ENCODE data around the gene TRERF1.

DNA sequence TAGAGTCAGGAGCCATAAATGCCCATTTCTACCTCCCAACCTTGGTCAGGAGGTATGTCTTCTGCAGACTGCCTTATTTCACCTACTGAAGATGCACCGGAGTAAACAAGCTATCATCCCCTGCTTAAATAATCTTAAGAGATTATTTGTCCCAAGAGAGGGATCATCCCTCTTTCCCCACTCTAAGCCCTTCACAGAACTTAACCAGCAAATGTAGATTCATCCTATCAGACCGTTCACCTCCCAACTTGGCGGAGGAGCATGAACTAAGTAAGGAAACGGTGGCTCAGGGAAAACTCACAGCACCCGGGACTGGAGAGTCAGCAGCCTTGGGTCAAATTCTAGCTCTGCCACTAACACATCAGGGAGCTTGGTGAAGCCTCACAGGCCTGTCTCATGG is 115.3 kb downstream of the TRERF1 start:
- TF ChIP-seq, protein P1, sequence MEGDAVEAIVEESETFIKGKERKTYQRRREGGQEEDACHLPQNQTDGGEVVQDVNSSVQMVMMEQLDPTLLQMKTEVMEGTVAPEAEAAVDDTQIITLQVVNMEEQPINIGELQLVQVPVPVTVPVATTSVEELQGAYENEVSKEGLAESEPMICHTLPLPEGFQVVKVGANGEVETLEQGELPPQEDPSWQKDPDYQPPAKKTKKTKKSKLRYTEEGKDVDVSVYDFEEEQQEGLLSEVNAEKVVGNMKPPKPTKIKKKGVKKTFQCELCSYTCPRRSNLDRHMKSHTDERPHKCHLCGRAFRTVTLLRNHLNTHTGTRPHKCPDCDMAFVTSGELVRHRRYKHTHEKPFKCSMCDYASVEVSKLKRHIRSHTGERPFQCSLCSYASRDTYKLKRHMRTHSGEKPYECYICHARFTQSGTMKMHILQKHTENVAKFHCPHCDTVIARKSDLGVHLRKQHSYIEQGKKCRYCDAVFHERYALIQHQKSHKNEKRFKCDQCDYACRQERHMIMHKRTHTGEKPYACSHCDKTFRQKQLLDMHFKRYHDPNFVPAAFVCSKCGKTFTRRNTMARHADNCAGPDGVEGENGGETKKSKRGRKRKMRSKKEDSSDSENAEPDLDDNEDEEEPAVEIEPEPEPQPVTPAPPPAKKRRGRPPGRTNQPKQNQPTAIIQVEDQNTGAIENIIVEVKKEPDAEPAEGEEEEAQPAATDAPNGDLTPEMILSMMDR (conservative IDR thresholded peaks at IDR 0.05; ENCODE audit: low read depth, low read length), result no peak
- TF ChIP-seq EZH2phosphoT487 (IDR thresholded peaks at IDR 0.05; ENCODE audit: borderline replicate concordance, low read length) (no peak), EZH2 (IDR thresholded peaks at IDR 0.05; ENCODE audit: low read length, unreplicated experiment) (no peak)
